Activated T-cell treated with anti-CD3 and anti-CD28 coated beads, Interleukin-2, amount 50 U/mL, for 72 hours (primary cell): ENCODE data around the gene MYEOV. TPM values are rescaled to one million over a fixed set of nuclear protein-coding genes. Genes with fewer than 3 reads are reported as not detected.

Source experiments
- ATAC-seq, 2 donors: fragments of 150-1000 bp; cut with Tn5 transposase; replicated peaks in 1 of 2; 2 replicates each; pipeline ENCODE4 v1.10.0; 2021; ENCODE audit warnings: moderate library complexity in 2 of 2, mild to moderate bottlenecking in 1 of 2
- DNase-seq, 2 donors: peaks; one replicate each; pipeline ENCODE4 v3.0.0; 2021 to 2022; ENCODE audit warnings: mixed read lengths in 1 of 2
- H3K27ac Mint-ChIP-seq: one replicate; pipeline ENCODE4 v1.8.0; 2022; ENCODE audit warnings: mild to moderate bottlenecking, moderate library complexity, mixed read lengths
- H3K27me3 Mint-ChIP-seq: one replicate; pipeline ENCODE4 v1.8.0; 2022; ENCODE audit warnings: low read depth, mixed read lengths
- H3K36me3 Mint-ChIP-seq, 2 donors: one replicate each; pipeline ENCODE4 v1.8.0; 2022; ENCODE audit warnings: mixed read lengths in 2 of 2, mild to moderate bottlenecking in 1 of 2; ENCODE audit not compliant: insufficient read depth in 2 of 2
- H3K4me1 Mint-ChIP-seq: one replicate; pipeline ENCODE4 v1.8.0; 2022; ENCODE audit warnings: low read depth, mixed read lengths
- H3K4me3 Mint-ChIP-seq, 2 donors: one replicate each; pipeline ENCODE4 v1.8.0; 2022; ENCODE audit warnings: mild to moderate bottlenecking in 2 of 2, mixed read lengths in 2 of 2, moderate library complexity in 2 of 2
- H3K9me3 Mint-ChIP-seq, 2 donors: one replicate each; pipeline ENCODE4 v1.8.0; 2022; ENCODE audit warnings: mixed read lengths in 2 of 2
- total RNA-seq, 2 donors: library from RNA; stranded (reverse); gene quantifications; one replicate each; pipeline ENCODE4 v1.2.3, GENCODE V29; 2022

MYEOV gene
- total RNA-seq, 2 donors from 2014 or later = 0.42 to 0.67 TPM

DNA sequence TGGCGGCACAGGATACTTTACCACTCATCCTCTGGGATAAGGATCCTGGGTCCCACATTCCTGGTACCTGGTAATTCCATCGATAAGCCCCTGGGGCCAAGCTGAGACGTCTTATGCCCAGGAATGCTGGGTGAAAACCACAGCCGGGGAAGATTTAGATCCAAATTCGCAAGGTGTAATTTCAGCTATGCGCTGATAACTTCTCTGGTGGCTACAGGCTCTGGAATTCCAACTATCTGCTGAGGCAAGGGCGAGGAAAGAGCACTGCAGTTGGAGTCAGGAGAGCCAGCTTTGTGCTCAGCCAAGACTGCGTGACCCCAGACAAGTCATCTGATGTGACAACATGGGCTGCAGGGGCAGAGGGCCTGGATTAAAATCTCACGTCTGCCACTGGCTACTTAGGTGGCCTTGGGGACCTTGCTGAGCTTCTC is 9.9 kb upstream of the MYEOV start:
- Mint-ChIP-seq H3K4me3 (no peak overlapping the region), H3K9me3 (no peaks in the 10 kb centered on the region), H3K27ac (no peak overlapping the region), H3K36me3 (no peaks in the 10 kb centered on the region), H3K4me1 (no peaks in the 10 kb centered on the region), H3K27me3 (no peaks in the 10 kb centered on the region)
- DNase-seq (no peak), ATAC-seq (no peak)

DNA sequence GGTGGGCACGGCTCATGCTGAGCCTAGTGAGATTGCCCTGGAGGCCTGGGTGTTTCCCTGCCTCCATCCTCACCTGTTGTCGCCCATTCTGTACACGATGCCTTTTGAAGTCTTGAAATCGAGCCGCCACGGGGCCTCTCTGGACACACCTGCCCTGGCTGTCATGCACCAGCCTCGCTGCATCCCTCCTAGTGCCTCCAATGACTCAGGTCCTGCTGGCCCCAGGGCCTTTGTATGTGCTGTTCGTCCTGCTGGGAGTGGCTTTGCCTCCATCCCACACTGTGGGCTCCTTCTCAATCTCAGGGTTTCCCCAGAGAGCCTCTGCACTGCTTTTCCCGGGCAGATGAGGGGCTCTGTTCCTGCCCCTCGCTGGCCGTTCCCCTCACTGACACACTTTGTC is 8.9 kb upstream of the MYEOV start:
- no peaks in the 10 kb centered on the region for H3K36me3 Mint-ChIP-seq
- H3K4me3 Mint-ChIP-seq = no peak overlapping the region
- no peaks in the 10 kb centered on the region for H3K9me3 Mint-ChIP-seq
- H3K27me3 Mint-ChIP-seq = no peaks in the 10 kb centered on the region
- DNase-seq = no peak
- ATAC-seq = no peak
- H3K27ac Mint-ChIP-seq = no peak overlapping the region
- no peaks in the 10 kb centered on the region for H3K4me1 Mint-ChIP-seq

GRCh38 chr11:69285766-69286165 is 8.2 kb upstream of the MYEOV start:
- no peaks in the 10 kb centered on the region for H3K27me3 Mint-ChIP-seq
- H3K4me1 Mint-ChIP-seq = no peaks in the 10 kb centered on the region
- no peaks in the 10 kb centered on the region for H3K36me3 Mint-ChIP-seq
- H3K9me3 Mint-ChIP-seq = no peaks in the 10 kb centered on the region
- H3K27ac Mint-ChIP-seq = no peak overlapping the region
- DNase-seq (no peak), ATAC-seq (no peak)
- H3K4me3 Mint-ChIP-seq = no peak overlapping the region

DNA sequence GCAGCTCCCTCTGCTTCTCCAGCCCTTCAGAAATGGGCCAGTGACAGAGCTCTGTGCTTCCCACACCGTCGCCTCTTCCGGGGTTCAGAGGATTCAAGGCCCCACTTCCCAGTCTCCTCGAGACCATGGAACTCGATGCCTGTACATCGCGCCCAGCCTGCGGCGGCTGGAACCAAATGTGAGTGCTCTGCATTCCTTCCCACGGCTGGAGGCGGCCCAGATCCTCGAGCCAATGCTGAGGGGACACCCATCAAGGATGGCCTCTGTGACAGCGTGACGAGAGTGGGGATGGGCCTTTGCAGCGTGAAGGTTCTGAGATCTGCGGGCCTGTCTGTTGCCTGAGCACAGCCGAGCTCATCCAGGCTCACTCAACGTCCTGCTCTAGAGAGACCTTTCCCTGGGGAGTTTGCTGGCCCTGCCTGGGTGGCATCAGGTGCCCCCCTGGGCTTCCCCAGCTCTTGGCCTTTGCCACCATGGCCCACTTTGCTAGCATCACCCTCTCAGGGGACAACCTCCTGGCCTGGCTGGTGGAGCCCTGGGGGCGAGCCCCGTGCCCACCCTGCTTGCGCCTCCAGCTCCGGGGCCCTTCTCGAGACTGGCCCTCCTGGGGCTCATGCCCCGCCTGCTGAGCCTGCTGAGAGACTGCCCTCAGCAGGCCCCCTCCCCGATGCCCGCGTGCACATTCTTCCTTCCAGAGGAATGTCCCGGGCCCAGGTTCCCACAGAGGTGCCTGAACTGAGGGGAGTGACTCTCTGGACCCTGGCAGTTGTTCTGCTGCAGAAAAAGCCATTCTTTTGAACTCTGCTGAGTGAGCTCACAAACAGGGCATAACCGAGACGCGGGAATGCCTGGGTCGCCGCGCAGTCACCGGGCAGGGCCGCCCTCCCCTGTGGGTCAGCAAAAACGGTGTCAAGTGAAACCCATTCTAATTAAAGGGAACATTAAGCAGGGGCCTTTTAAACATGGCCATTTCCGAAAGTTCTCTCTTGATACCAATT is 7.3 kb upstream of the MYEOV start:
- Mint-ChIP-seq H3K9me3 (no peaks in the 10 kb centered on the region), H3K27me3 (no peaks in the 10 kb centered on the region), H3K27ac (no peak overlapping the region), H3K4me3 (no peak overlapping the region), H3K36me3 (no peaks in the 10 kb centered on the region), H3K4me1 (no peaks in the 10 kb centered on the region)
- ATAC-seq = no peak
- no peak for DNase-seq

GRCh38 chr11:69287968-69288882 is 5.7 kb upstream of the MYEOV start:
- Mint-ChIP-seq H3K4me1 (no peaks in the 10 kb centered on the region), H3K27ac (no peak overlapping the region), H3K27me3 (no peaks in the 10 kb centered on the region), H3K4me3 (no peak overlapping the region), H3K9me3 (no peaks in the 10 kb centered on the region), H3K36me3 (no peaks in the 10 kb centered on the region)
- DNase-seq (no peak), ATAC-seq (no peak)

DNA sequence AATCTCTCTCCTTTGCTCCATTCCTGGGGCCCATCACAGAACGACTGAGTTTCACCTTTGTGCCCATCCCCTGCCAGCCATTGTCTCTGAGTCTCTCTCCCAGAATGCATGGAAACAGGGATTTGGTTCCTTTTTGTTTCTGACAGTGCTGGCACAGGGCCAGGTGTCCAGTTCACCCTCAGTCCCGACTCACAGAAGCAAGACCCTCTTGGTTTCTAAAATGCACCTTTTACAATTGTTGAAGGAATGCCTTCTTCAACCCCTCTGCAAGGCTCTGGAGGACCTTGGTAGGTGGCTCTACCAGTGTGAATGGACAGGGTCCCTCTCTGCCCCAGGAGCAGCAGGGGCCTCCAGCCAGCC is 5.1 kb upstream of the MYEOV start:
- Mint-ChIP-seq H3K4me1 (no peaks in the 10 kb centered on the region), H3K4me3 (no peak overlapping the region), H3K27me3 (no peaks in the 10 kb centered on the region), H3K9me3 (no peaks in the 10 kb centered on the region), H3K27ac (no peak overlapping the region), H3K36me3 (no peaks in the 10 kb centered on the region)
- DNase-seq = no peak
- ATAC-seq = no peak

DNA sequence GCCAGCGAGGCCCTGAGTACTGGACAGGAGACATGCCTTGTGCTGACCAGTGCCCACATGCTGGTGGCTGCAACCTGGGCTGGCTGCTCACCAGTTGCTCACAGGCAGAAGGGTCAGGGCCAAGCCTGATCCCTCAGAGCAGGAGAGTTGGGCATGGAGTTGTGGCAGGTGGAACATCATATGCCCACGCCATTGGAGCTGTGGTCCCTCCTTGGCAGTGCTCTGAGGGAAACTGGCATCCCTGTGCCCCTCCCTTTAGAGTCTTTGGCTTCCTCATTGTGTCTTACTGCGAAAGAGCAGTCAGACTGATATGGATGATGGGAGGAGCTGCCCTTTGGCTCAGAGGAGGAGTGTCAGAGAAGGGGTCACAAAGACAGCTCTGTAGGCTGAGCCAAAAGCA is 3.1 kb upstream of the MYEOV start:
- H3K4me1 Mint-ChIP-seq = peaks cover 7% of the 10 kb centered on the region
- DNase-seq (no peak), ATAC-seq (no peak)
- H3K9me3 Mint-ChIP-seq = no peaks in the 10 kb centered on the region
- no peaks in the 10 kb centered on the region for H3K36me3 Mint-ChIP-seq
- no peak overlapping the region for H3K4me3 Mint-ChIP-seq
- no peak overlapping the region for H3K27ac Mint-ChIP-seq
- no peaks in the 10 kb centered on the region for H3K27me3 Mint-ChIP-seq

DNA sequence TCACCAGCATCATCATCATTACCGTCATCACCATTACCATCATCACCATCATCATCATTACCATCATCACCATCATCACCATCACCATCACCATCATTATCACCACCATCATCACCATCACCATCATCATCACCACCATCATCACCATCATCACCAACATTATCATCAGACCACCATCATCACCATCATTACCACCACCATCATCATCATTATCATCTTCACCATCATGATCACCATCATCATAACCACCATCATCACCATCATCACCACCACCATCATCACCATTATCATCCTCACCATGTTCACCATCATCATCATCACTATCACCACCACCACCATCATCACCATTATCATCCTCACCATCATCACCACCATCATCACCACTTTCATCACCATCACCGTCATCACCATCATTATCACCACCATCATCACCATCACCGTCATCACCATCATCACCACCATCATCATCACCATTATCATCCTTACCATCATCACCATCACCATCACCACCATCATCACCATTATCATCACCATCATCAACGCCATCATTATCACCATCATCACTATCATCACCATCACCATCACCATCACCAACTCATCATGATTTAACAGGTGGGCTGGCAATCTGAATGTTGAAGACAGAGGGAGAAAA is 2.4 kb upstream of the MYEOV start:
- Mint-ChIP-seq H3K4me3 (no peak overlapping the region), H3K27me3 (no peaks in the 10 kb centered on the region), H3K4me1 (peaks cover 12% of the 10 kb centered on the region), H3K36me3 (no peaks in the 10 kb centered on the region), H3K9me3 (no peaks in the 10 kb centered on the region), H3K27ac (no peak overlapping the region)
- ATAC-seq (no peak), DNase-seq (no peak)

DNA sequence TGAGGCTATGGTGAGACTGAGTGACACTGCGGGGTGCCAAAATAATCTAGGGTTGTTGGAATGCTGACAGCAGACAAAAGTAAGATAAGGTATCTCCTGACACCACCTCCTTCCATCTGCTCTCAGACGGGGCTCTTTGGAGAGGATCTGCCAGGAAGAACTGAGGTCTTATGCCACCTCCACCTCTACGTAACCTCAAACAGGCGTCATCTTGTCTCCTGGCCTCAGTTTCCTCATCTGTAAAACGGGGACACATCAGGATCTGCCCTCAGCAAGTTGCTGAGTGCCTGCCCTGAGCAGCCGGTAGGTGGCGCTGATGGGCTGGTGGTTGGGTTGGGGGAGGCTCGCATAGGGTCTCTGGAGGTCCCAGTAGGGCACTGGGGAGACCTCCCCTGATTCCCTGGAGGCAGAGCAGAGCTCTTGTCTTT is 1.7 kb upstream of the MYEOV start:
- ATAC-seq (no peak), DNase-seq (peak; percentile 51 to 60)
- no peak overlapping the region for H3K4me3 Mint-ChIP-seq
- no peaks in the 10 kb centered on the region for H3K9me3 Mint-ChIP-seq
- peaks cover 18% of the 10 kb centered on the region for H3K4me1 Mint-ChIP-seq
- no peaks in the 10 kb centered on the region for H3K27me3 Mint-ChIP-seq
- no peaks in the 10 kb centered on the region for H3K36me3 Mint-ChIP-seq
- no peak overlapping the region for H3K27ac Mint-ChIP-seq

- Mint-ChIP-seq H3K27ac (no peak overlapping the region), H3K4me1 (peaks cover 27% of the 10 kb centered on the region), H3K9me3 (no peaks in the 10 kb centered on the region), H3K27me3 (no peaks in the 10 kb centered on the region), H3K4me3 (no peak overlapping the region), H3K36me3 (no peaks in the 10 kb centered on the region)
- DNase-seq (no peak), ATAC-seq (no peak)
These were observed 868 bp upstream of the MYEOV start for GRCh38 chr11:69293087-69293486.

DNA sequence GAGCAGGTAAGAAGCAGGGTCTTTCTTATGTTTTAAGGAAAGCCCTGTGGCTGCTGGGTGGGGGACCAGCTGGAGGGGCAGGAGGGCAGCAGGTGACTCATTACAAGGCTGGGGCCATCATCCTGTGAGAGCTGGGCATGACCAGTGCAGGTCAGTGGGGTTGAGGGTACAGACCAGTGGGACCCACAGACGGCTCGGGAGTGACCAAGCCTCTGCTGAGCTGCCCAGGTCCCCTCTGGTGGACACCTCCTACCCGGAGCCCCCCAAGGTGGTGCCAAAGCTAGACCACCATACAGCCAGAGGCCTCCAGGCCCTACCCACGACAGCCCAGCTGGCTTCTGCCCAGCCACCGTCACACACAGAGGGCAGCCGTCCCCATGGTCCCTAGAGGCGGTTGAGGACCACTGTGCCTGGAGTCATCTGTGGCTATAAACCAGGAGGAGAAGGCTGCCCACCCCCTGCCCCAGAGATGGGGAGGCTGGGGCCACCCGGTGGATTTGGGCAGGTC is 670 bp downstream of the MYEOV start:
- Mint-ChIP-seq H3K4me3 (no peak overlapping the region), H3K9me3 (no peaks in the 10 kb centered on the region)

GRCh38 chr11:69295079-69295994 is 1.4 kb downstream of the MYEOV start:
- Mint-ChIP-seq H3K4me1 (peaks cover 40% of the 10 kb centered on the region), H3K4me3 (no peak overlapping the region), H3K9me3 (no peaks in the 10 kb centered on the region), H3K36me3 (no peaks in the 10 kb centered on the region), H3K27me3 (peaks cover 8% of the 10 kb centered on the region), H3K27ac (no peak overlapping the region)
- ATAC-seq (no peak), DNase-seq (no peak)

More for the DNA sequence above, 670 bp downstream of the MYEOV start:
- ATAC-seq (no peak), DNase-seq (no peak)
- Mint-ChIP-seq H3K4me1 (peaks cover 40% of the 10 kb centered on the region), H3K27ac (no peak overlapping the region), H3K36me3 (no peaks in the 10 kb centered on the region), H3K27me3 (peaks cover under 1% of the 10 kb centered on the region)
